ENCODE measurements around the gene MED23. TPM values are rescaled to one million over a fixed set of nuclear protein-coding genes. Genes with fewer than 3 reads are reported as not detected.
A peak's percentile ranks its signal among the peaks of the same experiment; 100 is the strongest.

MED23 gene
- polyA plus RNA-seq (ENCODE audit: insufficient read length): 23.7 TPM

- DNase-seq (ENCODE audit: low read depth): peak; percentile 68
Measured at GRCh38 chr6:131627724-131628682, at the start of gene MED23. MED23 (minus strand) TSS chr6:131628242; CDS start chr6:131628049, 193 bp downstream.

- DNase-seq (ENCODE audit: low read depth): no peak
Measured at GRCh38 chr6:131673184-131673583, 45.1 kb upstream of the MED23 start.

DNA sequence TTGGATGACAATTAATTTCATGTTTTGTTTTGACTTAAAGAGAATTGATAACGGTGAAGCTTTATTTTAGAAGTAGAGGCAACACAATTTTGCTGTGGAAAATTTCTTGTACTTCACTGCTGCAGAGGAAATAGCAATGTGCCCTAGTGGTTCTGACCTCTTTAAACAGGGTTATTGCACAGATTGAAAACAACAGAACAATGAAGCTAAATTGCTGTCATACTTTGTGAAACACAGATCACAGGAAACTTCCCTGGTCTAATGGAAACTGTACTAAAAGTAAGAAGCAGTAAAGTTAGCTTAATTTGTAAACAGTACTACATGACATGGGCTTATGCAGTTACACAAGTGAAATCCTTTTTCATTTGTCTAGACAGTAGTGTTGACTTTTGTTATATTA, 41.8 kb upstream of the MED23 start:
- DNase-seq (ENCODE audit: low read depth): no peak

DNA sequence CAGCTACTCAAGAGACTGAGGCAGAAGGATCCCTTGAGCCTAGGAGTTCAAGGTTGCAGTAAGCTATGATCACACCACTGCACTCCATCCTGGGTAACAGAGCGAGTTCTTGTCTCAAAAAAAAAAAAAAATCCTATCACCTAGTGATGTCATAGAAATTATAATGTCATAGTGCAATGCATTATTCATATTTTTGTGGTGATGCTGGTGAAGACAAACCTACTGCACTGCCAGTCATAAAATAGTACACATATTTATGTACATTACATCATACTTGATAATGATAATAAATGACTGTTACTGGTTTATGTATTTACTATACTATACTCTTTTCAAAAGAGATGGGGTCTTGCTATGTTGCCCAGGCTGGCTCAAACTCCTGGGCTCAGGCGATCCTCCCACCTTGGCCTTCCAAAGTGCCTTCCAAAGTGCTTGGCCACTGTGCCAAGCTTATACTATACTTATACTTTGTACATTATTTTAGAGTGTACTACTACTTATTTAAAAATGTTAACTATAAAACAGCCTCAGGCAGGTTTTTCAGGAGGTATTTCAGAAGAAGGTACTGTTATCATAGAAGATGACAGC, 35.6 kb upstream of the MED23 start:
- no peak for DNase-seq (ENCODE audit: low read depth)

DNA sequence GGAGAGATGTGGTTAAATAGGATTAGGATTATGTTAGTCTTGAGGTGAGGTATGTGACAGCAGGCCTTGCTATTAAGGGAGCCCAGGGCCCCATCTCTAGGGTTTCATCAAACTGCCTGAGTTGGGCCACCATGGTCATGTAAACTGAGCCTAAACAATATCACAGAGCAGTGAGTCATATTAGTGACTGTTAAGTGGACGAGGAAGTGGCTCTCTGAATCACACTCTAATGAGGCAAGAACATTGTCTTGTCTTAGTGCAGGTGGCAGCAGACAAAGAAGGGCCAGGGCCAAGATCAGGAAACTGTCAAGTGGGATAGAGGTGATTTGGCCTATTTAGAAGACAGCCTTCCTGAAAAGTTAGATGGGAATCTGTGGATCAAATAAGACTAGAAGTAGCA, 32.2 kb upstream of the MED23 start:
- no peak for DNase-seq (ENCODE audit: low read depth)

- no peak for DNase-seq (ENCODE audit: low read depth)
Measured at GRCh38 chr6:131658287-131658686, 30.2 kb upstream of the MED23 start.

GRCh38 chr6:131657630-131658111, 29.6 kb upstream of the MED23 start:
- no peak for DNase-seq (ENCODE audit: low read depth)

DNA sequence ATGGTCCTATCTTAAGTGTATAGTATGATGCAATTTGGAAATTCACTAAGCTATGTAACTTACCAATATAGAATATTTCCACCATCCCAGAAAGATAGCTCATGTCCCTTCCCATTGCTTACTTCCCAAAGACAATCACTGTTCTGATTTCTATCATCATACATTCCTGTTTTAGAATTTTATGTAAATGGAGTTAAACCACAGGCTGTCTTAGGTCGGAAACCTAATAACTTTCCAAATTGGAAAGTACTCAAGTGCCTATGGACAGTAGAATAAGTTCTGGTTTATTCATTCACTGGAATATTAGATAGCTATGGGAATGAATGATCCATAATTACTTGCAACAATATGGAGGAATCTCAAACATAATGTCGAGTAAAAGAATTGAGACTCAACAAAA, 29.2 kb upstream of the MED23 start:
- no peak for DNase-seq (ENCODE audit: low read depth)

DNA sequence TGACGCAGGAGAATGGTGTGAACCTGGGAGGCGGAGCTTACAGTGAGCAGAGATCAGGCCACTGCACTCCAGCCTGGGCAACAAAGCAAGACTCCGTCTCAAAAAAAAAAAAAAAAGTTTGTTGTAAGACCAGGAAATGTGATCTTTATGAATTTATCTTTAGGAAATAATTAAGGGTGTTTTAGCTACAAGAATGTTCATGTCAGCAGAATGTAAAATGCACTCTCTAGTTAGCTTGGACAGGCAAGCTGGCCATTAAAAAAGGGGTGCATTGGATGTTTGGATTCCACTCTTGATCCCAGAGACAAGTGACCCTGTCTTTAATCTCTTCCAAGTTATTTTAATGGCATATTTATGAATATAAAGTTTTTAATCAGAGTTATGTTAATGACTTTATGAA, 28.6 kb upstream of the MED23 start:
- DNase-seq (ENCODE audit: low read depth): no peak

- no peak for DNase-seq (ENCODE audit: low read depth)
Measured at GRCh38 chr6:131655951-131656350, 27.9 kb upstream of the MED23 start.

DNA sequence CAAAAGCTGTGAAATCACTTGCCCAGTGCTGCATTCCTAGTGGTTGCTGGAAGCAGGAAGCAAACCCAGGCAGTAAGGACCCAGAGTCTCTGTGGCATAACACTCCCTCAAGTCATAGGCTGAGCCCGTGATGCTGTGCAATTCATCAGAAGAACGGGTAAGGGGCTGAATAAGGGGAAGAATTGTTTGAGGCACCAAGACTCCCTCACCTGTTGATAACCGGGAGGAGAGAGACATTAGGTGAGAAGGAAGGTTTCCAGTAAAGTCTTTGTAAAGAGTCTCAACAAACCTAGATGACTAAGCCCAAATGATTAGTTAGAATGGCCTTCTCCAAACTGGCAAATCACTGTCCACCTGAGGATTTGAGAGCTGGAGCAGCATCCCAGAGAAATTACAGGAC, 27.3 kb upstream of the MED23 start:
- DNase-seq (ENCODE audit: low read depth): no peak

DNA sequence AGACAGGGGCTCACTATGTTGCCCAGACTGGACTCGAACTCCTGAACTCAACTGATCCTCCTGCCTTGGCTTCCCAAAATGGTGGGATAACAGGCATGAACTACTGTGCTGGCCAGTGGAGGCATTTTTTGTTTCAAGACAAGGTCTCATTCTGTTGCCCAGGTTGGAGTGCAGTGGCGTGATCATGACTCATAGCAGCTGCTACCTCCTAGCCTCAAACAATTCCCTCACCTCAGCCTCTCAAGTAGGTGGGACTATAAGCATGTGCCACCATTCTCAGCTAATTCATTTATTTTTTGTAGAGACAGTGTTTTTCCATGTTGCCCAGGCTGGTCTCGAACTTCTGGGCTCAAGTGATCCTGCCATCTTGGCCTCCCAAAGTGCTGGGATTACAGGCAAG, 26.3 kb upstream of the MED23 start:
- DNase-seq (ENCODE audit: low read depth): no peak

GRCh38 chr6:131652472-131652871, 24.4 kb upstream of the MED23 start:
- DNase-seq (ENCODE audit: low read depth): no peak

- no peak for DNase-seq (ENCODE audit: low read depth)
Measured at GRCh38 chr6:131651782-131652181, 23.7 kb upstream of the MED23 start.

- DNase-seq (ENCODE audit: low read depth): no peak
Measured at GRCh38 chr6:131646249-131646670, 18.2 kb upstream of the MED23 start.

- DNase-seq (ENCODE audit: low read depth): no peak
Measured at GRCh38 chr6:131645846-131646245, 17.8 kb upstream of the MED23 start.

- no peak for DNase-seq (ENCODE audit: low read depth)
Measured at GRCh38 chr6:131644921-131645320, 16.9 kb upstream of the MED23 start.

- no peak for DNase-seq (ENCODE audit: low read depth)
Measured at GRCh38 chr6:131643855-131644460, 15.9 kb upstream of the MED23 start.

DNA sequence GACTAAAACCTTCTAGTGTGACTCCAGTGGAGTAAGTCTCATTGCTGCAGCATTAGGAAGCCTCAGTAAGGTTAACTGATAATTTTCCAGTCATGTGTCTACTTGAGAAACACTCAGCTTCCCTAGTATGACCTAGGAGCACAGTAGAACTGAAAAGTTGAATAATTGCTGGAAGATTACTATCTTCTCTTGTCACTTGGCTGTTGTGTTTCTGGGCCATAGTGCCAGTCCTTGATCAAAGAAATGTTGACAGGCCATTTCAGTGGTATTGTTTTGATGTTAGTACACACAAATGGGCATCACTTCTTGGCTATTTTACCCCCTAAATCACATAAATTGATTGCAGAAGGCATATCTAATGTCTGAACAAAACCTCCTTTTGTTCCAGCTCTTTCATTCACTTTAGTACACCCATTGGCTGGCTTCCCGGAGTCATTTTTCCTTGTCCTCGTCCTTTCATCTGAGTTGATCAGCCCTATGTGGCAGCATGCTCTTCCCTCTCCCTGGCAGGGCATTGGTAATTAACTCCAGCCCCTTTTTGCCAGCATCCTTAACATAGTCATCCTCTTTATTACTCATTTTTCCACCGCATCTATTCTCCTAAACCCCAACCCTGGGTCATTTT, 15.1 kb upstream of the MED23 start:
- DNase-seq (ENCODE audit: low read depth): no peak

GRCh38 chr6:131642565-131642964, 14.5 kb upstream of the MED23 start:
- DNase-seq (ENCODE audit: low read depth): no peak

DNA sequence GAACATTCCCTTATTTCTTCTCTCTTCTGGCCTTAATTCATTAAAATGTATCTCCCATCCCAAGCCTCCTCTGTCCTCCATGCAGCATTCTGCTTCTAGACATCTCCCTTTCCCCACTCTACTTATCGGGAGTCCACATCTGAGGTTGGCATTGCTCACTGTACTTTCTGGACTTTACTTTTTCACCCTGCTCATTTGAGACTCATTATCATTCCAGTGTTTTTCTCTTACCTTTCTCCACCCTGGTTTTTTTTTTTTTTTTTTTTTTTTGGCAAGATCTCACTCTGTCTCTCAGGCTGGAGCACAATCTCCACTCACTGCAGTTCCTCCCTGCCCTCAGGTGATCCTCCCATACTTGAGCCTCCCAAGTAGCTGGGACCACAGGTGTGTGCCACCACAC, 13.5 kb upstream of the MED23 start:
- no peak for DNase-seq (ENCODE audit: low read depth)

- DNase-seq (ENCODE audit: low read depth): no peak
Measured at GRCh38 chr6:131640576-131640975, 12.5 kb upstream of the MED23 start.

Measured in forelimb muscle (tissue), 1 donor.